ENCODE data around the gene PID1.

DNA sequence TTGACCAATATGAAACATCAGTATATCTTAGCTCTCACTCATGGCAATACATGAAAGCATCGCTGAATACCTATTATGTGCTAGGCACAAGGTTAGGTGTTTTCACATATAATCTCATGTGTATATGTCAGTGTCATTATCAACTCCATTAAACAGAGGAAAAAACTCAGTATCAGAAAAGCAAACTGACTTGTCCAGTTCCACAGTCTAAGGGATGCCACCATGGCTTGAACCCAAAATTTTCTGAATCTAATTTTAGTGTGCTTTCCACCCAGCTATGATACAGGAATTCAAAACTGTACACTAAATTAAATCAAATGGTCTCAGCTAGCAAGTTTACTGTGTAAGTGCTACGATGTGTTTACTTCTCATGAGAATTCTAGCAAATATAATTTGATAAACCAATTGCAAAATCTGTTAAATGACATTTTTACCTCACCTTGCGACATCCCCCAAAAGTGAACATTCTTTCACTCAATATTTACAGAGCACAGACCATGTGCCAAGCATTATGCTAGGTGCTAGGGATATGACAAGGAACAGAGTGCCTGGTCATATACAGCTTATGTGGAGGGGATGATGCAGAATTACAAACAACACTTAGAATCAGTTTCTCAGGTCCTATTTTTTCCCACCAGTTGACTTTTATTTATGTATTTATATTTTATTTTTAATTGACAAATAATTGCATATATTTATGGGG lies 211.6 kb downstream of the PID1 start:
- TF ChIP-seq, protein P1, sequence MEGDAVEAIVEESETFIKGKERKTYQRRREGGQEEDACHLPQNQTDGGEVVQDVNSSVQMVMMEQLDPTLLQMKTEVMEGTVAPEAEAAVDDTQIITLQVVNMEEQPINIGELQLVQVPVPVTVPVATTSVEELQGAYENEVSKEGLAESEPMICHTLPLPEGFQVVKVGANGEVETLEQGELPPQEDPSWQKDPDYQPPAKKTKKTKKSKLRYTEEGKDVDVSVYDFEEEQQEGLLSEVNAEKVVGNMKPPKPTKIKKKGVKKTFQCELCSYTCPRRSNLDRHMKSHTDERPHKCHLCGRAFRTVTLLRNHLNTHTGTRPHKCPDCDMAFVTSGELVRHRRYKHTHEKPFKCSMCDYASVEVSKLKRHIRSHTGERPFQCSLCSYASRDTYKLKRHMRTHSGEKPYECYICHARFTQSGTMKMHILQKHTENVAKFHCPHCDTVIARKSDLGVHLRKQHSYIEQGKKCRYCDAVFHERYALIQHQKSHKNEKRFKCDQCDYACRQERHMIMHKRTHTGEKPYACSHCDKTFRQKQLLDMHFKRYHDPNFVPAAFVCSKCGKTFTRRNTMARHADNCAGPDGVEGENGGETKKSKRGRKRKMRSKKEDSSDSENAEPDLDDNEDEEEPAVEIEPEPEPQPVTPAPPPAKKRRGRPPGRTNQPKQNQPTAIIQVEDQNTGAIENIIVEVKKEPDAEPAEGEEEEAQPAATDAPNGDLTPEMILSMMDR (IDR thresholded peaks at IDR 0.05), result no peak
- no peak for TF ChIP-seq EZH2 (IDR thresholded peaks at IDR 0.05)
- no peak for TF ChIP-seq EZH2phosphoT487 (IDR thresholded peaks at IDR 0.05)

All from neural progenitor cell (in vitro differentiated cells).